ENCODE results near the gene NALCN.

NALCN gene

GRCh38 chr13:101258071-101258470 lies 158.2 kb downstream of the NALCN start:
- TF ChIP-seq CTCF (IDR thresholded peaks at IDR 0.05; ENCODE audit: insufficient read depth, low read length, poor library complexity, severe bottlenecking) (no peak), EZH2phosphoT487 (conservative IDR thresholded peaks at IDR 0.05; ENCODE audit: low read length) (no peak)
- no peak overlapping the region for H3K4me3 ChIP-seq (ENCODE audit: insufficient read depth, low read length, poor library complexity, severe bottlenecking)
- H3K27ac ChIP-seq (ENCODE audit: low read depth, low read length): no peak overlapping the region
- H3K9me2 ChIP-seq (replicated peaks; ENCODE audit: insufficient read depth, low read length): no peaks in the 10 kb centered on the region
- no peaks in the 10 kb centered on the region for H3K9me3 ChIP-seq (ENCODE audit: insufficient read depth, low read length)
- no peaks in the 10 kb centered on the region for H3K36me3 ChIP-seq (ENCODE audit: low read length)
- no peak overlapping the region for H2AFZ ChIP-seq (ENCODE audit: low read depth, low read length, severe bottlenecking)
- H3F3A ChIP-seq (ENCODE audit: insufficient read depth): no peaks in the 10 kb centered on the region
- no peaks in the 10 kb centered on the region for H3K79me2 ChIP-seq (ENCODE audit: insufficient read depth, low read length)
- no peak overlapping the region for H3K4me2 ChIP-seq (ENCODE audit: low read depth, low read length, poor library complexity, severe bottlenecking)
- no peaks in the 10 kb centered on the region for H3K27me3 ChIP-seq (ENCODE audit: low read length)
- no peaks in the 10 kb centered on the region for H4K20me1 ChIP-seq (ENCODE audit: low read depth, low read length)
- no peak overlapping the region for H3K9ac ChIP-seq (ENCODE audit: low read length)

DNA sequence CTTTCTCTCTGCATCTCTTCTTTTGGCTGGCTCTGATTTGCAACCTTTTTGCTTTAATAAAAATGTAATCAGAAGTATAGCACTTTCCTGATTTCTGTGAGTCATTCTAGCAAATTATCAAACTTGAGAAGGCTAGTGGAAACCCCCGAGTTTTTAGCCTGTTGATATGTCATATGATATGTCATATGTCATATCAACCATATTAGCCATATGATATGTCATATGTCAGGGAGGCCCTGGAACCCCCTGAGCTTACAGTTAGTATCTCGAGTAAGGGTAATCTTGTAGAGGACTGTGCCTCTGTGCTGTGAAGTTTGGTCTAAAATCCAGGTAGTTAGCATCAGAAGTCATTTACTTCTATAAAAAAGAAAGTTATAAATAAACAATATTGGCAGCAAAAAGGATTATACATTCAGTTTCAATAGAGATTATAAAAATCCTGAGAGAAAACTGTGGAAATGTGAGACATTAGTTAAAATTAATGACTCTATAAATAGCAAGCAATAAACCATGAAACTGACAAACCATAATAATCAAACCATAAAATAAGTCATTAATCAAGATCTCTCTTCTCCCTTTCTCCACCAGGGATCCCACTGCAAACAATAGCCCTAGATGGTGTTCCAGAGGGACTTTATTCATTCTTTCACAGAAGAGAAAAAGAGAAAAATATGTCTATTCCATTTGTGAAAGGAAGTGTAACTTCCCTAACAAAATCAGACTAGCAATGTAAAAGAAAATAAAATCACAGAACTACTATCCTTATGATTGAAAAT lies 167.4 kb downstream of the NALCN start:
- no peaks in the 10 kb centered on the region for H3K9me3 ChIP-seq (ENCODE audit: insufficient read depth, low read length)
- no peak overlapping the region for H3K27ac ChIP-seq (ENCODE audit: low read depth, low read length)
- no peaks in the 10 kb centered on the region for H3K9me2 ChIP-seq (replicated peaks; ENCODE audit: insufficient read depth, low read length)
- no peak overlapping the region for H3K4me2 ChIP-seq (ENCODE audit: low read depth, low read length, poor library complexity, severe bottlenecking)
- H4K20me1 ChIP-seq (ENCODE audit: low read depth, low read length): no peaks in the 10 kb centered on the region
- no peaks in the 10 kb centered on the region for H3K36me3 ChIP-seq (ENCODE audit: low read length)
- H3K9ac ChIP-seq (ENCODE audit: low read length): no peak overlapping the region
- no peaks in the 10 kb centered on the region for H3K79me2 ChIP-seq (ENCODE audit: insufficient read depth, low read length)
- no peaks in the 10 kb centered on the region for H3K27me3 ChIP-seq (ENCODE audit: low read length)
- H3F3A ChIP-seq (ENCODE audit: insufficient read depth): no peaks in the 10 kb centered on the region
- H2AFZ ChIP-seq (ENCODE audit: low read depth, low read length, severe bottlenecking): no peak overlapping the region
- H3K4me3 ChIP-seq (ENCODE audit: insufficient read depth, low read length, poor library complexity, severe bottlenecking): no peak overlapping the region
- TF ChIP-seq CTCF (IDR thresholded peaks at IDR 0.05; ENCODE audit: insufficient read depth, low read length, poor library complexity, severe bottlenecking): no peak

DNA sequence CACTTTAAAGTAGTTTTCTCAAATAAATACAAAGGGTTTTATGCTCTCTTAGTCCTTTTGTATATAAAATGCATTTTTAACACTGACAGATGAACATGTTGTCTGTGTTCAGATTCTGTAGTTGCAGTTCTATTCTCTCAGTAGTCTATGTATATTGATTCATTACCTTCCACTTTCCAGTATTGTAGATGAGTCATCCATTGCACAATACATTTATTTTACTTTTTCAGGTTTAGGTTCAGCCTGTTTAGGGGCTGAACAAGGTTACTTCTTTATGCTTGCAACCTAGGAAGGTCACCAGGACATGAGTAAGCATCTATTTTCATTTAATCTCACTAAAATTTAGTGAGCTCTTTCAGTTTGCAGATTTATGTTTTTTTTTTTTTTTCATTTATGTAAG lies 173.6 kb downstream of the NALCN start:
- H3K4me2 ChIP-seq (ENCODE audit: low read depth, low read length, poor library complexity, severe bottlenecking): no peak overlapping the region

More for the DNA sequence above, 173.6 kb downstream of the NALCN start:
- Histone ChIP-seq H3K9me3 (ENCODE audit: insufficient read depth, low read length) (no peaks in the 10 kb centered on the region), H3K27ac (ENCODE audit: low read depth, low read length) (no peak overlapping the region), H3K9ac (ENCODE audit: low read length) (no peak overlapping the region), H4K20me1 (ENCODE audit: low read depth, low read length) (no peaks in the 10 kb centered on the region), H3F3A (ENCODE audit: insufficient read depth) (no peaks in the 10 kb centered on the region), H3K9me2 (replicated peaks; ENCODE audit: insufficient read depth, low read length) (no peaks in the 10 kb centered on the region), H3K79me2 (ENCODE audit: insufficient read depth, low read length) (no peaks in the 10 kb centered on the region), H2AFZ (ENCODE audit: low read depth, low read length, severe bottlenecking) (no peak overlapping the region), H3K27me3 (ENCODE audit: low read length) (no peaks in the 10 kb centered on the region), H3K4me3 (ENCODE audit: insufficient read depth, low read length, poor library complexity, severe bottlenecking) (no peak overlapping the region), H3K36me3 (ENCODE audit: low read length) (no peaks in the 10 kb centered on the region)
- TF ChIP-seq CTCF (IDR thresholded peaks at IDR 0.05; ENCODE audit: insufficient read depth, low read length, poor library complexity, severe bottlenecking) (no peak), EZH2phosphoT487 (conservative IDR thresholded peaks at IDR 0.05; ENCODE audit: low read length) (no peak)

Measured in SU-DHL-6 (cell line).